Endodermal cell (in vitro differentiated cells): Measurements from ENCODE around the gene ENPP7. TPM values are rescaled to one million over a fixed set of nuclear protein-coding genes. Genes with fewer than 3 reads are reported as not detected.

Experiments
- DNase-seq: peaks from one replicate; pipeline ENCODE4 v3.0.0-alpha.2; 2017
- H3K27ac ChIP-seq: 2 replicates; pipeline ENCODE4 v1.5.1; 2013; ENCODE audit warnings: mild to moderate bottlenecking, low read depth, low read length, moderate library complexity
- H3K27me3 ChIP-seq: 2 replicates; pipeline ENCODE4 v1.6.1; 2013; ENCODE audit warnings: mild to moderate bottlenecking, low read length, moderate library complexity; ENCODE audit not compliant: insufficient read depth, control insufficient read depth, poor library complexity, severe bottlenecking
- H3K36me3 ChIP-seq: 2 replicates; pipeline ENCODE4 v1.7.0; 2013; ENCODE audit warnings: mild to moderate bottlenecking, low read length, moderate library complexity; ENCODE audit not compliant: control insufficient read depth, insufficient read depth
- H3K4me1 ChIP-seq: one replicate; pipeline ENCODE4 v1.7.0; 2013; ENCODE audit warnings: low read length; ENCODE audit not compliant: control insufficient read depth, insufficient read depth
- H3K4me3 ChIP-seq: 2 replicates; pipeline ENCODE4 v1.5.1; 2013; ENCODE audit warnings: mild to moderate bottlenecking, low read length, moderate library complexity
- H3K9ac ChIP-seq: 2 replicates; pipeline ENCODE4 v1.6.1; 2013; ENCODE audit warnings: mild to moderate bottlenecking, low read length, moderate library complexity; ENCODE audit not compliant: poor library complexity, severe bottlenecking; ENCODE audit errors: extremely low read depth
- H3K9me3 ChIP-seq: 2 replicates; pipeline ENCODE4 v1.6.1; 2013; ENCODE audit warnings: mild to moderate bottlenecking, low read length, moderate library complexity; ENCODE audit not compliant: control insufficient read depth
- H3K27ac Mint-ChIP-seq: 2 replicates; pipeline ENCODE4 v1.8.0; 2020; ENCODE audit warnings: mixed read lengths
- H3K27me3 Mint-ChIP-seq: 2 replicates; pipeline ENCODE4 v1.8.0; 2021; ENCODE audit warnings: mild to moderate bottlenecking, mixed read lengths; ENCODE audit not compliant: insufficient read depth
- H3K36me3 Mint-ChIP-seq: 2 replicates; pipeline ENCODE4 v1.8.0; 2020; ENCODE audit warnings: low read depth, mixed read lengths
- H3K4me1 Mint-ChIP-seq: 2 replicates; pipeline ENCODE4 v1.8.0; 2020; ENCODE audit warnings: mixed read lengths
- H3K4me3 Mint-ChIP-seq: 2 replicates; pipeline ENCODE4 v1.8.0; 2020; ENCODE audit warnings: mild to moderate bottlenecking, moderate library complexity, mixed read lengths
- H3K9me3 Mint-ChIP-seq: 2 replicates; pipeline ENCODE4 v1.8.0; 2020; ENCODE audit warnings: mild to moderate bottlenecking, mixed read lengths
- CTCF ChIP-seq: fragments of 200-600 bp; sonication (generic); conservative IDR thresholded peaks from 2 replicates; pipeline ENCODE4 v1.5.0; 2021; ENCODE audit warnings: antibody characterized with exemption, mild to moderate bottlenecking
- WGBS, 2 experiments: methylation state at CpG; one replicate each; pipeline versions ENCODE4 v1.1.5 to v1.1.7; 2013; ENCODE audit warnings: missing lambda C conversion rate in 2 of 2, mixed read lengths in 1 of 2; ENCODE audit not compliant: insufficient coverage in 1 of 2, insufficient read length in 1 of 2; 5-methylcytosine and 5-hydroxymethylcytosine counted together
- total RNA-seq, 2 donors: library from RNA; stranded (reverse); fragmentation: NEBNext Ultra II Directional in 1 of 2; extraction: Animal tissue kit (Norgen Biotek cat#: 25700) in 1 of 2; gene quantifications; 2 replicates in 1 of 2; 3 replicates in 1 of 2; pipeline ENCODE4 v1.2.1, GENCODE V29; 2021

The ENPP7 gene
- total RNA-seq, 2 donors from 2014 or later = not detected

- no peak overlapping the region for H3K4me3 ChIP-seq
- Mint-ChIP-seq H3K36me3 (peaks cover 54% of the 10 kb centered on the region), H3K4me3 (no peak overlapping the region), H3K9me3 (no peaks in the 10 kb centered on the region), H3K4me1 (peaks cover 16% of the 10 kb centered on the region), H3K27ac (no peak overlapping the region), H3K27me3 (no peaks in the 10 kb centered on the region)
- H3K36me3 ChIP-seq = peaks cover 44% of the 10 kb centered on the region
- TF ChIP-seq CTCF = no peak
- H3K27ac ChIP-seq = no peak overlapping the region
- H3K9me3 ChIP-seq = no peaks in the 10 kb centered on the region
- H3K27me3 ChIP-seq = peaks cover 4% of the 10 kb centered on the region
- no peak for DNase-seq
- H3K4me1 ChIP-seq = peaks cover 4% of the 10 kb centered on the region
- no peak overlapping the region for H3K9ac ChIP-seq
- WGBS, 2 experiments = 92 to 95% methylated on average over 15 to 27 of the region's 27 CpGs
Measured at GRCh38 chr17:79781736-79782575, 51.2 kb downstream of the ENPP7 start.

GRCh38 chr17:79783891-79784290, 53.1 kb downstream of the ENPP7 start:
- H3K27me3 ChIP-seq = peaks cover 24% of the 10 kb centered on the region
- peaks cover 3% of the 10 kb centered on the region for H3K4me1 ChIP-seq
- no peak for DNase-seq
- no peaks in the 10 kb centered on the region for H3K9me3 Mint-ChIP-seq
- H3K27me3 Mint-ChIP-seq = peaks cover 17% of the 10 kb centered on the region
- H3K9me3 ChIP-seq = no peaks in the 10 kb centered on the region
- H3K4me3 Mint-ChIP-seq = no peak overlapping the region
- peaks cover 54% of the 10 kb centered on the region for H3K36me3 Mint-ChIP-seq
- peaks cover 19% of the 10 kb centered on the region for H3K4me1 Mint-ChIP-seq
- H3K4me3 ChIP-seq = no peak overlapping the region
- no peak overlapping the region for H3K27ac Mint-ChIP-seq
- no peak overlapping the region for H3K27ac ChIP-seq
- H3K36me3 ChIP-seq = peaks cover 44% of the 10 kb centered on the region
- no peak overlapping the region for H3K9ac ChIP-seq
- no peak for TF ChIP-seq CTCF
- WGBS, 2 experiments = 91 to 97% methylated on average over 10 to 18 of the region's 18 CpGs

GRCh38 chr17:79784353-79785016, 53.7 kb downstream of the ENPP7 start:
- DNase-seq = no peak
- Histone ChIP-seq H3K27me3 (peaks cover 30% of the 10 kb centered on the region), H3K9ac (no peak overlapping the region), H3K36me3 (peaks cover 43% of the 10 kb centered on the region), H3K9me3 (no peaks in the 10 kb centered on the region), H3K4me1 (peaks cover 3% of the 10 kb centered on the region), H3K4me3 (no peak overlapping the region), H3K27ac (no peak overlapping the region)
- Mint-ChIP-seq H3K36me3 (peaks cover 50% of the 10 kb centered on the region), H3K9me3 (no peaks in the 10 kb centered on the region), H3K27ac (no peak overlapping the region), H3K27me3 (peaks cover 23% of the 10 kb centered on the region), H3K4me3 (no peak overlapping the region), H3K4me1 (peaks cover 14% of the 10 kb centered on the region)
- WGBS, 2 experiments = 96 to 100% methylated on average over 26 to 31 of the region's 31 CpGs
- TF ChIP-seq CTCF = no peak
